CD4-positive, CD25-positive, alpha-beta regulatory T cell (primary cell): ENCODE measurements around the gene PAQR7. TPM values are rescaled to one million over a fixed set of nuclear protein-coding genes. Genes with fewer than 3 reads are reported as not detected.

ENCODE experiments used
- ATAC-seq, 2 donors: fragments of 150-1000 bp; cut with Tn5 transposase; one replicate each; pipeline ENCODE4 v1.10.0; 2021; ENCODE audit warnings: low read depth in 2 of 2, moderate number of reproducible peaks in 2 of 2, moderate library complexity in 1 of 2
- DNase-seq, 3 donors: peaks; one replicate each; pipeline versions ENCODE4 v3.0.0 to v3.0.0-alpha.2; 2012 to 2022; ENCODE audit warnings: mixed read lengths in 1 of 3
- H3K27ac ChIP-seq: one replicate; pipeline ENCODE4 v1.7.0; 2013; ENCODE audit warnings: mild to moderate bottlenecking, low read length; ENCODE audit not compliant: insufficient read depth, poor library complexity, severe bottlenecking
- H3K27me3 ChIP-seq: one replicate; pipeline ENCODE4 v1.7.0; 2013; ENCODE audit warnings: low read length; ENCODE audit not compliant: control insufficient read depth, insufficient read depth
- H3K36me3 ChIP-seq: one replicate; pipeline ENCODE4 v1.7.0; 2013; ENCODE audit warnings: mild to moderate bottlenecking, low read length, moderate library complexity; ENCODE audit not compliant: control insufficient read depth, insufficient read depth
- H3K4me1 ChIP-seq: 2 replicates; pipeline ENCODE4 v1.7.0; 2013; ENCODE audit warnings: mild to moderate bottlenecking, low read length; ENCODE audit not compliant: insufficient read depth, control insufficient read depth, poor library complexity, severe bottlenecking
- H3K4me3 ChIP-seq: one replicate; pipeline ENCODE4 v1.7.0; 2013; ENCODE audit warnings: low read depth, mild to moderate bottlenecking, low read length, moderate library complexity
- H3K9me3 ChIP-seq, 2 experiments: 1 replicate in 1 of 2; 2 replicates in 1 of 2; pipeline ENCODE4 v1.7.0; 2013; ENCODE audit warnings: low read length in 2 of 2, mild to moderate bottlenecking in 1 of 2, moderate library complexity in 1 of 2; ENCODE audit not compliant: control insufficient read depth in 2 of 2
- H3K27ac Mint-ChIP-seq, 3 donors: one replicate each; pipeline ENCODE4 v1.8.0; 2020 to 2022; ENCODE audit warnings: mild to moderate bottlenecking in 3 of 3, mixed read lengths in 3 of 3, moderate library complexity in 2 of 3
- H3K27me3 Mint-ChIP-seq: one replicate; pipeline ENCODE4 v1.8.0; 2022; ENCODE audit warnings: mild to moderate bottlenecking, mixed read lengths
- H3K36me3 Mint-ChIP-seq: one replicate; pipeline ENCODE4 v1.8.0; 2020; ENCODE audit warnings: mixed read lengths
- H3K4me1 Mint-ChIP-seq, 4 donors: one replicate each; pipeline ENCODE4 v1.8.0; 2020 to 2022; ENCODE audit warnings: mixed read lengths in 4 of 4, mild to moderate bottlenecking in 1 of 4
- H3K4me3 Mint-ChIP-seq, 4 donors: one replicate each; pipeline ENCODE4 v1.8.0; 2020 to 2022; ENCODE audit warnings: mild to moderate bottlenecking in 4 of 4, mixed read lengths in 4 of 4, moderate library complexity in 3 of 4
- H3K9me3 Mint-ChIP-seq, 7 donors: one replicate each; pipeline ENCODE4 v1.8.0; 2020 to 2022; ENCODE audit warnings: mixed read lengths in 7 of 7, mild to moderate bottlenecking in 3 of 7, moderate library complexity in 2 of 7
- polyA plus RNA-seq, 4 donors: library from polyadenylated mRNA; unstranded; fragments of 300-500 nt; fragmentation: Illumina TruSeq; gene quantifications; one replicate each; pipeline ENCODE4 v1.2.3, GENCODE V29; 2021
- total RNA-seq: library from RNA; stranded (reverse); gene quantifications from one replicate; pipeline ENCODE4 v1.2.3, GENCODE V29; 2022

PAQR7 gene
- total and polyA plus RNA-seq, 5 donors from 2014 or later, result 0.24 to 1.6 (median 0.42) TPM; not detected in 2

DNA sequence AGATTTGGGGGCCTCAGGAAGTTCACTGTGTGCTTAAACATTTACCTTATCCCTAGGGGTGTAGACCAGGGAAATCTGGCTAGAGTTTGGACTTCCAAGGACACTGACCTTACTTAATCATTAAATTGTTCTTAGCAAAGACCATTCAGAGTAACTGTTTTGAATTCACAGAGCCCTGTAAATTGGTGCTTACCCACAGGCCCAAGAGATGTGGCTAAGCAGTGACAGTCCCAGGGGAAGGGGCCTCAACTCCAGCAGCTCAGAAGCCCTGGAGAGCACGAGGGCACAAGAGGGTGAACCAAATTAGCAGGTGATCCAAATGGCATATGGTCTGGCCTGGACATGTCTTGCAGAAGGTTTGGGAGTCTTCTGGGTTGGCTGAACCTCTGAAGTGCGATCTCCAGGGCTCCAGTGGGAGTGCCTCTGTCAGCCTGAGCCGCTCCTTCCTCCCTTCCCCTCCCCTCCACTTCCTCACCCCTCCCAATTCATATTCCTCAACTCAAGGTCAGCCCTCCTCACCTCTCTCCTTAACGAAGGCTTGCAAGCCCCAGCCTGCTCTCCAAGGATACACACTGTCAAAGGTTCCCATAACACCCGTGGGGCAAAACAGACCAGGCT is 4.3 kb downstream of the PAQR7 start:
- H3K27me3 ChIP-seq, result no peaks in the 10 kb centered on the region
- Mint-ChIP-seq H3K4me3 (no peak overlapping the region), H3K36me3 (peaks cover 7% of the 10 kb centered on the region), H3K4me1 (peaks cover 0 to 8% (median 1%) of the 10 kb centered on the region in 4 donors), H3K9me3 (no peaks in the 10 kb centered on the region), H3K27me3 (no peaks in the 10 kb centered on the region), H3K27ac (no peak overlapping the region)
- no peak overlapping the region for H3K27ac ChIP-seq
- ATAC-seq (no peak), DNase-seq (no peak)
- H3K36me3 ChIP-seq, result no peaks in the 10 kb centered on the region
- peaks cover 17% of the 10 kb centered on the region for H3K4me1 ChIP-seq
- H3K9me3 ChIP-seq, result no peaks in the 10 kb centered on the region
- no peak overlapping the region for H3K4me3 ChIP-seq

DNA sequence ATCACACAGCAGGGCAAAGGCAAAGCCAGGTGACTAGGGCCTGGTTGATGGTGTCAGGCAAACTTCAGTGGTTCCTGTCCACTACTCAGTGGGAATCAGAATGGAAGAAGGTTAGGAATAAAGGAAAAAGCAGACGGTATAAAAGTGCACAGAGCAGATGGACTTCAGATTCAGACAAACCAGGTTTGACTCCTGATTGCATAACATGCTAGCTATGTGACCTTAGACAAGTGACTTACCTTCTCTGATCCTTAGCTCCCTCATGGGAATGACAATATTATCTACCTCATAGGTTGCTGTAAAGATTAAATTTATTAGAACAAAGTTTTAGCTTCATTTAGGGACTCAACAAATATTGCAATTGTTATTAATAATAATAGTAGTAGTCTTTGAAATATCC is 4.9 kb downstream of the PAQR7 start:
- Histone ChIP-seq H3K4me1 (peaks cover 12% of the 10 kb centered on the region), H3K27me3 (no peaks in the 10 kb centered on the region), H3K27ac (no peak overlapping the region), H3K4me3 (no peak overlapping the region), H3K36me3 (no peaks in the 10 kb centered on the region), H3K9me3 (no peaks in the 10 kb centered on the region)
- peaks cover 10% of the 10 kb centered on the region for H3K36me3 Mint-ChIP-seq
- H3K27me3 Mint-ChIP-seq, result no peaks in the 10 kb centered on the region
- peaks cover 0 to 5% (median 0%) of the 10 kb centered on the region in 4 donors for H3K4me1 Mint-ChIP-seq
- no peak for DNase-seq
- no peaks in the 10 kb centered on the region for H3K9me3 Mint-ChIP-seq
- no peak overlapping the region for H3K27ac Mint-ChIP-seq
- ATAC-seq, result no peak
- no peak overlapping the region for H3K4me3 Mint-ChIP-seq

DNA sequence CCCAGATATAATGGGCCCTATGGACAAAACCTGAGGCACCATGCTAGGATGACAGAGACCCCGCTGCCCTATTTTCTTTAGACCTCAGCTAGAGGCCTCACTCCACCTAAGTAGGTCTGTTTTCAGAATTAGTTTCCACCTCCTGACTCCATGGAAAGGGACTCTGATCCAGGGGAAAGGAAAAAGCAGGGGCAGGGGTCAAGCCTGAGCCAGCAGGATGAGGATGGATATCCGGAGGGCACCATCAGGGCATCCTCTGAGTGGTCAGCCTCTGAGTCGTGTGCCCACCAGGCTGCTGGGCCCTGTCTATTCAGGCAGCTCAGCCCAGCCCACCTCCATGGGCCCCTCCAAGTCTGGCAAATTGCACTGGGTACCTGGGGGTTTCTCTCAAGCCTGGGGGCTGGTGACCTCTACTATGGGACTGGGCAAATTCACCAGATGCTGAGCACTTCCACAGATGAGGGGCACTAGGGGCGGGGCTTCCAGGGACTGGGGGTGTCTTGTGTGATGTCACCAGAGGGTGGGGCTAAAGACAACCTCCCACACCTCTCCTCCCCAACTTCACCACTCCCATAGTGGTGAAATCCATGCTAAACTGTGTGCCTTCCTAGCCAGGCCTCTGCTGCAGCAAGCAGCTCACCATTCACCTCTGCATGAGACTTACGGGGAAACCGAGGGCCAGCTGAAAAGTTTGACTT is 5.5 kb downstream of the PAQR7 start:
- Mint-ChIP-seq H3K27ac (no peak overlapping the region), H3K9me3 (no peaks in the 10 kb centered on the region), H3K36me3 (peaks cover 10% of the 10 kb centered on the region), H3K4me3 (no peak overlapping the region), H3K4me1 (peaks cover 0 to 4% (median 0%) of the 10 kb centered on the region in 4 donors), H3K27me3 (no peaks in the 10 kb centered on the region)
- H3K9me3 ChIP-seq, result no peaks in the 10 kb centered on the region
- no peak overlapping the region for H3K4me3 ChIP-seq
- H3K27ac ChIP-seq, result no peak overlapping the region
- H3K27me3 ChIP-seq, result no peaks in the 10 kb centered on the region
- peaks cover 9% of the 10 kb centered on the region for H3K4me1 ChIP-seq
- DNase-seq (no peak), ATAC-seq (no peak)
- no peaks in the 10 kb centered on the region for H3K36me3 ChIP-seq

- H3K27ac ChIP-seq, result no peak overlapping the region
- H3K4me1 ChIP-seq, result no peaks in the 10 kb centered on the region
- no peaks in the 10 kb centered on the region for H3K9me3 ChIP-seq
- peaks cover 0 to 2% (median 0%) of the 10 kb centered on the region in 4 donors for H3K4me1 Mint-ChIP-seq
- H3K27me3 ChIP-seq, result no peaks in the 10 kb centered on the region
- H3K4me3 Mint-ChIP-seq, result no peak overlapping the region
- peaks cover 10% of the 10 kb centered on the region for H3K36me3 Mint-ChIP-seq
- H3K4me3 ChIP-seq, result no peak overlapping the region
- no peak for ATAC-seq
- H3K36me3 ChIP-seq, result no peaks in the 10 kb centered on the region
- H3K27ac Mint-ChIP-seq, result no peak overlapping the region
- no peaks in the 10 kb centered on the region for H3K9me3 Mint-ChIP-seq
- no peak for DNase-seq
- H3K27me3 Mint-ChIP-seq, result no peaks in the 10 kb centered on the region
Observed at GRCh38 chr1:25867210-25867991, 8.1 kb downstream of the PAQR7 start.

DNA sequence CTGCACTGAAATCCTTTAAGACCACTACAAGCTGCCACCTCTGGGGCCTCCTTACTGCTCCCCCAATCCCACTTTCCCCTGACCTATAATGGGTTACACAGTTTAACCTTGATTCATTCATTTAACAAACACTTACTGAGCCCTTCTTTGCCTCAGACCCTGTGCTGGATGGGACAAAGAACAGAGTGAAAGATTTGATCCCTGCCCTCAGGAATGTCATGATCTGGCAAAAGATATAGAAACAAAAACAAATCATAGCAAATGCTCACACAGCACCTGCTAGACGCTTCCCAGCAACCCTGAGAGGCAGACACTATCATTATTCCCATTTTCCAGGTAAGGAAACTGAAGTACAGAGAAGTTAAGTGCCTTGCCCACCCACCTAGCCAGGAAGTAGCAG is 9.2 kb downstream of the PAQR7 start:
- Histone ChIP-seq H3K27ac (no peak overlapping the region), H3K36me3 (no peaks in the 10 kb centered on the region), H3K27me3 (no peaks in the 10 kb centered on the region), H3K4me3 (no peak overlapping the region), H3K4me1 (no peaks in the 10 kb centered on the region), H3K9me3 (no peaks in the 10 kb centered on the region)
- peak overlapping the region in 1 of 4 donors; percentile 13 for H3K4me3 Mint-ChIP-seq
- H3K4me1 Mint-ChIP-seq, result peaks cover 0 to 5% (median 0%) of the 10 kb centered on the region in 4 donors
- no peaks in the 10 kb centered on the region for H3K9me3 Mint-ChIP-seq
- ATAC-seq, result no peak
- H3K27me3 Mint-ChIP-seq, result no peaks in the 10 kb centered on the region
- H3K27ac Mint-ChIP-seq, result no peak overlapping the region
- peaks cover 10% of the 10 kb centered on the region for H3K36me3 Mint-ChIP-seq
- DNase-seq, result no peak

- Histone ChIP-seq H3K36me3 (no peaks in the 10 kb centered on the region), H3K4me1 (peaks cover 4% of the 10 kb centered on the region), H3K27me3 (no peaks in the 10 kb centered on the region), H3K4me3 (no peak overlapping the region), H3K27ac (no peak overlapping the region), H3K9me3 (no peaks in the 10 kb centered on the region)
- Mint-ChIP-seq H3K27ac (no peak overlapping the region), H3K4me3 (no peak overlapping the region), H3K27me3 (no peaks in the 10 kb centered on the region), H3K4me1 (peaks cover 0 to 16% (median 5%) of the 10 kb centered on the region in 4 donors), H3K9me3 (no peaks in the 10 kb centered on the region), H3K36me3 (peaks cover 10% of the 10 kb centered on the region)
- DNase-seq (no peak), ATAC-seq (no peak)
Observed at GRCh38 chr1:25864434-25864833, 11.1 kb downstream of the PAQR7 start.

DNA sequence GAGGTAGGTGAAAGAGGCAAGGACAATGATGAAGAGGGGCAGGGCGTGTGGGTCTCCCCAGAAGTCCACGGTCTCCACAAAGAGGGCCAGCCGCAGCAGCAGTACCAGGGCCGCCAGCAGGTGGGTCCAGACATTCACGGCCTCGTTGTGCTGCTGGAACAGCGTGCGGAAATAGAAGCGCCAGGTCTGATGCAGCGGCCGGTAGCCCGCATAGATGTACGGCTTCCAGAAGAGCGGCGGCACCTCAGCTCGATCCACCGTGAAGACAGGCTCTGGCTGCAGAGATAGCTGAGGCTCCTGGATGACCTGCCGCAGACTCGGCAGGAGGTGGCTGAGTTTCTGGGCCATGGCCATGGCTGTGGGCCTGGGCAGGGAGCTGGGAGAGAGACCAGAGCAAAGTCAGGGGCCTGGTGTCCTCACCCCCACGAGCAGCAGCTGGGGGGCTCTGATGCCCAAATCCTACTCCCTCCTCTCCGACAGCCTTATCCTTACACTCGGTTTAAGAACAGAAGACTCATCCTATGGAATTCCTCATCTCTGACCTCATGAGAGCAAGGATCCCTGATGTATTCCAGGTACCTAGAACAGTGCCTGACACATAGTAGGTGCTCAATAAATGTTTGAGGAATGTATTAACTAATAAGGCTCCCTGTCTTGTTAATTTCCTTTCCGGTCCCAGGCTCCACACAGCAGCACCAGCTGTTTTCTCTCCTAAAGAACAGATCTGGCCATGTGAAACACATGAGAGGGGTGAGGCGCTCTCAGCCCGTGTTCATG is 11.8 kb downstream of the PAQR7 start:
- Mint-ChIP-seq H3K27me3 (no peaks in the 10 kb centered on the region), H3K27ac (no peak overlapping the region), H3K4me1 (peaks cover 3 to 22% (median 7%) of the 10 kb centered on the region in 4 donors), H3K36me3 (peaks cover 10% of the 10 kb centered on the region), H3K9me3 (no peaks in the 10 kb centered on the region), H3K4me3 (no peak overlapping the region)
- no peak overlapping the region for H3K4me3 ChIP-seq
- peaks cover 11% of the 10 kb centered on the region for H3K4me1 ChIP-seq
- H3K9me3 ChIP-seq, result no peaks in the 10 kb centered on the region
- H3K27me3 ChIP-seq, result no peaks in the 10 kb centered on the region
- no peak overlapping the region for H3K27ac ChIP-seq
- H3K36me3 ChIP-seq, result no peaks in the 10 kb centered on the region
- ATAC-seq (no peak), DNase-seq (no peak)
